ENCODE data around the gene RUNX1. TPM values are rescaled to one million over a fixed set of nuclear protein-coding genes. Genes with fewer than 3 reads are reported as not detected.

RUNX1 gene
- total and polyA plus RNA-seq, 4 donors = 23.3 to 100 (median 33.4) TPM

DNA sequence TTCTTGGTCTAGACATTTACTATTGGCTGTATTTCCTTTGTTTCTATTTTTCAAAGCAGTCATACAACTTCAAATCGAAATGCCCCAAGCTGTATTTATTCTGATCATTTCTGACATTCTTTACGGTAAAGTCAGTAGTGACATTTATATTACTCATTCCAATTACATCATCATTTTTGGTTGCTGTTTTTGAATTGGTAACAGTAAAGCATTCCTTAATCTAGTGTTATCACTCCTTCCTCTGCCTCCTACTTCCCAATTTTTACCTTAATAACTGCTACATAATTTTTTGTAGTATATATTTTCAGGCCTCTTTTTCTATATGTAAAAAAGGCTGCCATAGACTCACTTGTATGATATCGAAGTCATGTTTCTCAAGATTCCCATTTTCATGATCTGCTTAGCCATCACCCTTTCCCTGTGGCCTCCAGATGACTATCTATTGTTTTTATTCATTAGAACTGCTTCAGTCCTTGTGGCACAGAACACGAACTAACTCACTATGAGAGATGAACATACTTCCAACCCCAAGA is 167.2 kb downstream of the RUNX1 start:
- TF ChIP-seq, protein P1, sequence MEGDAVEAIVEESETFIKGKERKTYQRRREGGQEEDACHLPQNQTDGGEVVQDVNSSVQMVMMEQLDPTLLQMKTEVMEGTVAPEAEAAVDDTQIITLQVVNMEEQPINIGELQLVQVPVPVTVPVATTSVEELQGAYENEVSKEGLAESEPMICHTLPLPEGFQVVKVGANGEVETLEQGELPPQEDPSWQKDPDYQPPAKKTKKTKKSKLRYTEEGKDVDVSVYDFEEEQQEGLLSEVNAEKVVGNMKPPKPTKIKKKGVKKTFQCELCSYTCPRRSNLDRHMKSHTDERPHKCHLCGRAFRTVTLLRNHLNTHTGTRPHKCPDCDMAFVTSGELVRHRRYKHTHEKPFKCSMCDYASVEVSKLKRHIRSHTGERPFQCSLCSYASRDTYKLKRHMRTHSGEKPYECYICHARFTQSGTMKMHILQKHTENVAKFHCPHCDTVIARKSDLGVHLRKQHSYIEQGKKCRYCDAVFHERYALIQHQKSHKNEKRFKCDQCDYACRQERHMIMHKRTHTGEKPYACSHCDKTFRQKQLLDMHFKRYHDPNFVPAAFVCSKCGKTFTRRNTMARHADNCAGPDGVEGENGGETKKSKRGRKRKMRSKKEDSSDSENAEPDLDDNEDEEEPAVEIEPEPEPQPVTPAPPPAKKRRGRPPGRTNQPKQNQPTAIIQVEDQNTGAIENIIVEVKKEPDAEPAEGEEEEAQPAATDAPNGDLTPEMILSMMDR (IDR thresholded peaks at IDR 0.05; ENCODE audit: control extremely low read depth, extremely low read depth) = no peak
- ATAC-seq (ENCODE audit: insufficient read depth, low FRiP score) (no peak), DNase-seq (no peak)
- peaks cover 0 to 1% (median 0%) of the 10 kb centered on the region in 4 donors for H3K36me3 ChIP-seq (ENCODE audit: control insufficient read depth in 4 of 4, insufficient read depth in 4 of 4, low read length in 4 of 4)
- no peak overlapping the region for H3K9ac ChIP-seq (ENCODE audit: insufficient read depth in 1 of 2, low read length in 2 of 2)
- peak overlapping the region in 1 of 2 donors; percentile 70 for H3K27ac ChIP-seq (ENCODE audit: low read depth in 1 of 2, low read length in 1 of 2)
- peaks cover 0 to 2% (median 0%) of the 10 kb centered on the region in 4 donors for H3K9me3 ChIP-seq (ENCODE audit: control insufficient read depth in 4 of 4, insufficient read depth in 3 of 4, low read length in 3 of 4)
- H3K4me3 ChIP-seq = no peak overlapping the region
- H3K27me3 ChIP-seq (ENCODE audit: control insufficient read depth in 3 of 3, insufficient read depth in 3 of 3, low read length in 2 of 3) = peaks cover 0 to 32% (median 24%) of the 10 kb centered on the region in 3 donors
- peaks cover 0 to 10% (median 4%) of the 10 kb centered on the region in 5 donors for H3K4me1 ChIP-seq (ENCODE audit: control insufficient read depth in 5 of 5, insufficient read depth in 5 of 5, low read length in 5 of 5)
- WGBS, 2 donors = 32 to 47% methylated on average over 4 of the region's 4 CpGs

- H3K36me3 ChIP-seq (ENCODE audit: control insufficient read depth in 4 of 4, insufficient read depth in 4 of 4, low read length in 4 of 4) = peaks cover 0 to 1% (median 0%) of the 10 kb centered on the region in 4 donors
- no peak overlapping the region for H3K9ac ChIP-seq (ENCODE audit: insufficient read depth in 1 of 2, low read length in 2 of 2)
- H3K27ac ChIP-seq (ENCODE audit: low read depth in 1 of 2, low read length in 1 of 2) = no peak overlapping the region
- WGBS, 2 donors = 42 to 54% methylated on average over 3 of the region's 3 CpGs
- no peak for DNase-seq
- peaks cover 0 to 29% (median 24%) of the 10 kb centered on the region in 3 donors for H3K27me3 ChIP-seq (ENCODE audit: control insufficient read depth in 3 of 3, insufficient read depth in 3 of 3, low read length in 2 of 3)
- H3K4me3 ChIP-seq = no peak overlapping the region
- no peak for ATAC-seq (ENCODE audit: insufficient read depth, low FRiP score)
- H3K4me1 ChIP-seq (ENCODE audit: control insufficient read depth in 5 of 5, insufficient read depth in 5 of 5, low read length in 5 of 5) = peaks cover 0 to 7% (median 2%) of the 10 kb centered on the region in 5 donors
- TF ChIP-seq, protein P1 (IDR thresholded peaks at IDR 0.05; ENCODE audit: control extremely low read depth, extremely low read depth) = no peak
- H3K9me3 ChIP-seq (ENCODE audit: control insufficient read depth in 4 of 4, insufficient read depth in 3 of 4, low read length in 3 of 4) = peaks cover 0 to 2% (median 0%) of the 10 kb centered on the region in 4 donors
These were observed 167.7 kb downstream of the RUNX1 start for GRCh38 chr21:34881421-34881820.

DNA sequence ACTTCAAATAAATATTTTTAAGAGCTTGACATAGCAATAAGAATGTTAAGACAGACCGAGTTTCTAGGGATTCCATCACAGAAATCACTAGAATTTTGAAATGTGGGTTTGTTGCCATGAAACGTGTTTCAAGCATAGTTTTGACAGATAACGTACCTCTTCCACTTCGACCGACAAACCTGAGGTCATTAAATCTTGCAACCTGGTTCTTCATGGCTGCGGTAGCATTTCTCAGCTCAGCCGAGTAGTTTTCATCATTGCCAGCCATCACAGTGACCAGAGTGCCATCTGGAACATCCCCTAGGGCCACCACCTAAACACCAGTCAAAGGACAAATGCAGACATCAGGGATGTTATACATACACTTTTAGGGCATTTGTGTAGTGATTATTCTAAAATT is 168.7 kb downstream of the RUNX1 start:
- WGBS, 2 donors = 78 to 83% methylated on average over 7 of the region's 7 CpGs
- Histone ChIP-seq H3K36me3 (ENCODE audit: control insufficient read depth in 4 of 4, insufficient read depth in 4 of 4, low read length in 4 of 4) (peaks cover 0 to 1% (median 0%) of the 10 kb centered on the region in 4 donors), H3K9ac (ENCODE audit: insufficient read depth in 1 of 2, low read length in 2 of 2) (no peak overlapping the region), H3K27ac (ENCODE audit: low read depth in 1 of 2, low read length in 1 of 2) (peak overlapping the region in 1 of 2 donors; percentile 82), H3K4me3 (no peak overlapping the region), H3K9me3 (ENCODE audit: control insufficient read depth in 4 of 4, insufficient read depth in 3 of 4, low read length in 3 of 4) (no peaks in the 10 kb centered on the region), H3K27me3 (ENCODE audit: control insufficient read depth in 3 of 3, insufficient read depth in 3 of 3, low read length in 2 of 3) (peaks cover 0 to 20% (median 19%) of the 10 kb centered on the region in 3 donors), H3K4me1 (ENCODE audit: control insufficient read depth in 5 of 5, insufficient read depth in 5 of 5, low read length in 5 of 5) (peaks cover 0 to 7% (median 0%) of the 10 kb centered on the region in 5 donors)
- no peak for DNase-seq
- TF ChIP-seq, protein P1 (IDR thresholded peaks at IDR 0.05; ENCODE audit: control extremely low read depth, extremely low read depth) = no peak
- ATAC-seq (ENCODE audit: insufficient read depth, low FRiP score) = no peak

All from lung (tissue), 12 donors.